Naive thymus-derived CD4-positive, alpha-beta T cell (primary cell): ENCODE results near the gene TBCD. TPM values are rescaled to one million over a fixed set of nuclear protein-coding genes. Genes with fewer than 3 reads are reported as not detected.

ENCODE experiments used
- ATAC-seq: fragments of 150-1000 bp; cut with Tn5 transposase; 2 replicates; pipeline ENCODE4 v1.10.0; 2021; ENCODE audit warnings: mild to moderate bottlenecking, moderate library complexity
- CTCF ChIA-PET: fragments of 350-600 bp; sonication (Branson Sonifier 250); formaldehyde crosslinking; loops from one replicate; lab custom pipeline; 2021; ENCODE audit warnings: antibody characterized with exemption; lab: Charles Lee
- POLR2A ChIA-PET: fragments of 350-600 bp; sonication (Branson Sonifier 250); formaldehyde crosslinking; loops from one replicate; lab custom pipeline; 2021; ENCODE audit warnings: antibody characterized with exemption, inconsistent platforms; lab: Charles Lee
- DNase-seq, 9 donors: peaks; one replicate each; pipeline versions ENCODE4 v3.0.0 to v3.0.0-alpha.2; 2020 to 2022; ENCODE audit warnings: mixed read lengths in 1 of 9
- H3K27ac ChIP-seq: one replicate; pipeline ENCODE4 v1.7.0; 2013; ENCODE audit warnings: mild to moderate bottlenecking, low read depth, low read length, moderate library complexity
- H3K27me3 ChIP-seq, 2 donors: one replicate each; pipeline ENCODE4 v1.7.0; 2013; ENCODE audit warnings: low read length in 2 of 2, mild to moderate bottlenecking in 2 of 2, moderate library complexity in 2 of 2; ENCODE audit not compliant: control insufficient read depth in 2 of 2, insufficient read depth in 2 of 2
- H3K36me3 ChIP-seq, 3 experiments: 1 replicate in 2 of 3; 2 replicates in 1 of 3; pipeline ENCODE4 v1.7.0; 2013; ENCODE audit warnings: low read length in 3 of 3, mild to moderate bottlenecking in 3 of 3, moderate library complexity in 1 of 3; ENCODE audit not compliant: insufficient read depth in 3 of 3, control insufficient read depth in 2 of 3
- H3K4me1 ChIP-seq, 2 donors: one replicate each; pipeline ENCODE4 v1.7.0; 2013; ENCODE audit warnings: low read length in 2 of 2, mild to moderate bottlenecking in 2 of 2, moderate library complexity in 1 of 2; ENCODE audit not compliant: control insufficient read depth in 2 of 2, insufficient read depth in 2 of 2
- H3K4me3 ChIP-seq: 2 replicates; pipeline ENCODE4 v1.7.0; 2013; ENCODE audit warnings: mild to moderate bottlenecking, low read length
- H3K9me3 ChIP-seq, 3 experiments: 1 replicate in 2 of 3; 2 replicates in 1 of 3; pipeline ENCODE4 v1.7.0; 2013; ENCODE audit warnings: low read length in 3 of 3; ENCODE audit not compliant: control insufficient read depth in 2 of 3
- H3K27ac Mint-ChIP-seq, 9 donors: one replicate each; pipeline ENCODE4 v1.8.0; 2020 to 2022; ENCODE audit warnings: mixed read lengths in 9 of 9, mild to moderate bottlenecking in 8 of 9, moderate library complexity in 5 of 9, inconsistent platforms in 2 of 9
- H3K27me3 Mint-ChIP-seq, 5 donors: one replicate each; pipeline ENCODE4 v1.8.0; 2021 to 2022; ENCODE audit warnings: mixed read lengths in 5 of 5, mild to moderate bottlenecking in 1 of 5
- H3K36me3 Mint-ChIP-seq, 5 donors: one replicate each; pipeline ENCODE4 v1.8.0; 2020 to 2022; ENCODE audit warnings: mixed read lengths in 5 of 5, mild to moderate bottlenecking in 3 of 5, inconsistent platforms in 1 of 5
- H3K4me1 Mint-ChIP-seq, 7 donors: one replicate each; pipeline ENCODE4 v1.8.0; 2020 to 2022; ENCODE audit warnings: mixed read lengths in 7 of 7, mild to moderate bottlenecking in 3 of 7, inconsistent platforms in 1 of 7
- H3K4me3 Mint-ChIP-seq, 10 donors: one replicate each; pipeline ENCODE4 v1.8.0; 2020 to 2022; ENCODE audit warnings: mild to moderate bottlenecking in 10 of 10, mixed read lengths in 10 of 10, moderate library complexity in 6 of 10, inconsistent platforms in 2 of 10
- H3K9me3 Mint-ChIP-seq, 11 donors: one replicate each; pipeline ENCODE4 v1.8.0; 2020 to 2022; ENCODE audit warnings: mixed read lengths in 11 of 11, mild to moderate bottlenecking in 4 of 11, inconsistent platforms in 1 of 11, moderate library complexity in 1 of 11
- intact Hi-C, 2 donors: fragments of 100-400 bp; cut with micrococcal nuclease; formaldehyde crosslinking; loops; one replicate each; pipeline ENCODE4 v1.15.1; 2023
- polyA plus RNA-seq, 2 donors: library from polyadenylated mRNA; unstranded; fragments of 300-500 nt; fragmentation: Illumina TruSeq; gene quantifications; one replicate each; pipeline ENCODE4 v1.2.3, GENCODE V29; 2021
- total RNA-seq, 6 experiments: library from RNA in 5 of 6; stranded (reverse) in 5 of 6; gene quantifications; 1 replicate in 5 of 6; 2 replicates in 1 of 6; pipeline ENCODE4 v1.2.3 and lab custom pipeline; 2021 to 2026

Gene TBCD
- total and polyA plus RNA-seq, 7 experiments from 2014 or later = 61.5 to 255 (median 123) TPM

GRCh38 chr17:82787081-82787848 lies 35.4 kb downstream of the TBCD start:
- no peaks in the 10 kb centered on the region for H3K27me3 Mint-ChIP-seq
- H3K27ac Mint-ChIP-seq = no peak overlapping the region
- H3K36me3 ChIP-seq = peaks cover 0 to 24% (median 0%) of the 10 kb centered on the region in 3 experiments
- H3K4me3 Mint-ChIP-seq = no peak overlapping the region
- intact Hi-C loops = no loop called here
- no peaks in the 10 kb centered on the region for H3K4me1 ChIP-seq
- no peak for DNase-seq
- no peaks in the 10 kb centered on the region for H3K9me3 ChIP-seq
- peaks cover 0 to 33% (median 9%) of the 10 kb centered on the region in 5 donors for H3K36me3 Mint-ChIP-seq
- no peaks in the 10 kb centered on the region for H3K9me3 Mint-ChIP-seq
- H3K4me1 Mint-ChIP-seq = peaks cover 0 to 16% (median 7%) of the 10 kb centered on the region in 7 donors
- H3K27ac ChIP-seq = no peak overlapping the region
- POLR2A ChIA-PET = no interaction called here
- no peak for ATAC-seq
- H3K27me3 ChIP-seq = no peaks in the 10 kb centered on the region
- no peak overlapping the region for H3K4me3 ChIP-seq
- CTCF ChIA-PET = interaction anchor here (0.9 kb wide), 1 partner anchor 130 kb away, joined by 4 read pairs; no protein-coding TSS in a partner anchor

- no peak overlapping the region for H3K27ac ChIP-seq
- H3K36me3 ChIP-seq = peaks cover 0 to 13% (median 0%) of the 10 kb centered on the region in 3 experiments
- no peaks in the 10 kb centered on the region for H3K4me1 ChIP-seq
- no peaks in the 10 kb centered on the region for H3K9me3 ChIP-seq
- Mint-ChIP-seq H3K36me3 (peaks cover 0 to 27% (median 3%) of the 10 kb centered on the region in 5 donors), H3K4me1 (peaks cover 0 to 12% (median 3%) of the 10 kb centered on the region in 7 donors), H3K4me3 (no peak overlapping the region), H3K27me3 (no peaks in the 10 kb centered on the region), H3K9me3 (no peaks in the 10 kb centered on the region), H3K27ac (peak overlapping the region in 1 of 9 donors; percentile 38)
- CTCF ChIA-PET = no interaction called here
- DNase-seq = no peak
- ATAC-seq = no peak
- H3K27me3 ChIP-seq = no peaks in the 10 kb centered on the region
- intact Hi-C loops = no loop called here
- POLR2A ChIA-PET = no interaction called here
- H3K4me3 ChIP-seq = no peak overlapping the region
Observed at GRCh38 chr17:82788206-82789001, 36.5 kb downstream of the TBCD start.

- ChIA-PET POLR2A (no interaction called here), CTCF (interaction anchor here (0.8 kb wide), 1 partner anchor 129 kb away, joined by 3 read pairs; no protein-coding TSS in a partner anchor)
- peaks cover 0 to 6% (median 0%) of the 10 kb centered on the region in 3 experiments for H3K36me3 ChIP-seq
- Mint-ChIP-seq H3K27ac (peak overlapping the region in 1 of 9 donors; percentile 38), H3K36me3 (peaks cover 0 to 23% (median 0%) of the 10 kb centered on the region in 5 donors), H3K27me3 (no peaks in the 10 kb centered on the region), H3K4me3 (no peak overlapping the region), H3K4me1 (peaks cover 0 to 12% (median 3%) of the 10 kb centered on the region in 7 donors), H3K9me3 (no peaks in the 10 kb centered on the region)
- no peaks in the 10 kb centered on the region for H3K27me3 ChIP-seq
- intact Hi-C loops = no loop called here
- ATAC-seq = no peak
- H3K9me3 ChIP-seq = no peaks in the 10 kb centered on the region
- no peaks in the 10 kb centered on the region for H3K4me1 ChIP-seq
- no peak for DNase-seq
- H3K4me3 ChIP-seq = no peak overlapping the region
- no peak overlapping the region for H3K27ac ChIP-seq
Observed at GRCh38 chr17:82789051-82789592, 37.3 kb downstream of the TBCD start.

GRCh38 chr17:82789806-82790205 lies 37.9 kb downstream of the TBCD start:
- H3K36me3 Mint-ChIP-seq = peaks cover 0 to 23% (median 0%) of the 10 kb centered on the region in 5 donors
- H3K27me3 Mint-ChIP-seq = no peaks in the 10 kb centered on the region
- Histone ChIP-seq H3K4me1 (no peaks in the 10 kb centered on the region), H3K9me3 (no peaks in the 10 kb centered on the region), H3K36me3 (peaks cover 0 to 6% (median 0%) of the 10 kb centered on the region in 3 experiments), H3K27me3 (no peaks in the 10 kb centered on the region), H3K27ac (no peak overlapping the region), H3K4me3 (no peak overlapping the region)
- POLR2A ChIA-PET = no interaction called here
- intact Hi-C loops = no loop called here
- ATAC-seq = no peak
- peaks cover 0 to 12% (median 3%) of the 10 kb centered on the region in 7 donors for H3K4me1 Mint-ChIP-seq
- no peak overlapping the region for H3K4me3 Mint-ChIP-seq
- H3K27ac Mint-ChIP-seq = peak overlapping the region in 1 of 9 donors; percentile 59
- DNase-seq = no peak
- H3K9me3 Mint-ChIP-seq = no peaks in the 10 kb centered on the region
- CTCF ChIA-PET = interaction anchor here (0.8 to 1.2 kb wide), 2 partner anchors 8 to 128 kb away, joined by 3 read pairs; no protein-coding TSS in a partner anchor

- peaks cover 0 to 11% (median 0%) of the 10 kb centered on the region in 3 experiments for H3K36me3 ChIP-seq
- ChIA-PET CTCF (interaction anchor here (1.2 kb wide), 1 partner anchor 9 kb away, joined by 3 read pairs; no protein-coding TSS in a partner anchor), POLR2A (no interaction called here)
- intact Hi-C loops = no loop called here
- no peak overlapping the region for H3K4me3 ChIP-seq
- no peak overlapping the region for H3K4me3 Mint-ChIP-seq
- DNase-seq (no peak), ATAC-seq (no peak)
- peak overlapping the region in 1 of 9 donors; percentile 45 for H3K27ac Mint-ChIP-seq
- H3K36me3 Mint-ChIP-seq = peaks cover 0 to 23% (median 0%) of the 10 kb centered on the region in 5 donors
- H3K27me3 Mint-ChIP-seq = no peaks in the 10 kb centered on the region
- no peaks in the 10 kb centered on the region for H3K4me1 ChIP-seq
- H3K9me3 Mint-ChIP-seq = no peaks in the 10 kb centered on the region
- H3K27me3 ChIP-seq = no peaks in the 10 kb centered on the region
- no peak overlapping the region for H3K27ac ChIP-seq
- H3K4me1 Mint-ChIP-seq = peaks cover 0 to 12% (median 3%) of the 10 kb centered on the region in 7 donors
- H3K9me3 ChIP-seq = no peaks in the 10 kb centered on the region
Observed at GRCh38 chr17:82790391-82790790, 38.5 kb downstream of the TBCD start.

GRCh38 chr17:82791532-82791931 lies 39.7 kb downstream of the TBCD start:
- intact Hi-C loops = no loop called here
- Mint-ChIP-seq H3K36me3 (peaks cover 0 to 25% (median 0%) of the 10 kb centered on the region in 5 donors), H3K27me3 (no peaks in the 10 kb centered on the region), H3K27ac (peak overlapping the region in 1 of 9 donors; percentile 45), H3K9me3 (no peaks in the 10 kb centered on the region), H3K4me1 (peaks cover 0 to 12% (median 3%) of the 10 kb centered on the region in 7 donors), H3K4me3 (no peak overlapping the region)
- ChIA-PET CTCF (interaction anchor here (0.7 kb wide), 1 partner anchor 44 kb away, joined by 3 read pairs; no protein-coding TSS in a partner anchor), POLR2A (no interaction called here)
- DNase-seq = no peak
- Histone ChIP-seq H3K4me3 (no peak overlapping the region), H3K9me3 (no peaks in the 10 kb centered on the region), H3K27ac (no peak overlapping the region), H3K4me1 (no peaks in the 10 kb centered on the region), H3K27me3 (no peaks in the 10 kb centered on the region), H3K36me3 (peaks cover 0 to 14% (median 0%) of the 10 kb centered on the region in 3 experiments)
- no peak for ATAC-seq
